T-helper 1 cell treated with Interleukin-12 subunit alpha and Interleukin-12 subunit beta and Interleukin-4 antibody, amounts not matched to agents 30 μg/mL and 1 μg/mL, for 36 hours (primary cell): ENCODE measurements around the gene ADGRF4.
"Not testable (repeated sequence)": the region's sequence is repeated elsewhere in the genome, so short reads cannot be mapped to it uniquely, and the experiment has no call there.

Experiments used
- H3K27ac Mint-ChIP-seq: one replicate; pipeline ENCODE4 v1.8.0; 2021; ENCODE audit warnings: mild to moderate bottlenecking, mixed read lengths
- H3K27me3 Mint-ChIP-seq: one replicate; pipeline ENCODE4 v1.8.0; 2021; ENCODE audit warnings: low read depth, mixed read lengths
- H3K36me3 Mint-ChIP-seq: one replicate; pipeline ENCODE4 v1.8.0; 2021; ENCODE audit warnings: low read depth, mixed read lengths
- H3K4me1 Mint-ChIP-seq: one replicate; pipeline ENCODE4 v1.8.0; 2021; ENCODE audit warnings: low read depth, mixed read lengths
- H3K4me3 Mint-ChIP-seq: one replicate; pipeline ENCODE4 v1.8.0; 2021; ENCODE audit warnings: mild to moderate bottlenecking, moderate library complexity, mixed read lengths
- H3K9me3 Mint-ChIP-seq: one replicate; pipeline ENCODE4 v1.8.0; 2021; ENCODE audit warnings: mixed read lengths

ADGRF4 gene

DNA sequence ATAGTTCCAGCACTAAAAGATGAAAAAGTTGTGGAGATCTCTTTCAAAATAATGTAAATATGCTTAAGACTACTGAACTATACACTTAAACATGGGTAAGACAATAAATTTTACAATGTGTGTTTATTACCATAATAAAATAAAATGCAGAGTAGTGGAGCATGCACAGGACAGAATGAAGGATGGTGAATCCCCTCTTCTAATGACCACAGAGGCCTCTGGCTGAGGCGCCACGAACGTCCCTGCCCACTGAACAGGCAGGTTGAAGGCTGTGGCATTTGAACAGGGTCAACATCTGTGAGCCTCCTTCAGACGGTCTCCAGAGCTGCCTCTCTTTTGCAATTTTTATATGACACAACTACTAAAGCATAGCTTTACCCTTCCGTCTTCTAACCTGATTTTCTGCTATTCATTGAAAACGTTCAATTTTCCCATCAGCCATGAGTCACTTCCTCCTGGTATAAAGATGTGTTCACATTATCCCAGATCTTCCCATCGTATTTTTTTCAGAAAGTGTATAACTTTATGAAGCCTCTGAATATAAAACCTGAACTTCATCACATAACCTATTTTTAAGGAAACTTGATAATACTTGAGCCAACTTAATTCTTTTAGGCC lies 37.8 kb downstream of the ADGRF4 start:
- Mint-ChIP-seq H3K27ac (no peak overlapping the region), H3K4me3 (no peak overlapping the region), H3K9me3 (no peaks in the 10 kb centered on the region), H3K36me3 (no peaks in the 10 kb centered on the region), H3K27me3 (peaks cover 3% of the 10 kb centered on the region), H3K4me1 (no peaks in the 10 kb centered on the region)

DNA sequence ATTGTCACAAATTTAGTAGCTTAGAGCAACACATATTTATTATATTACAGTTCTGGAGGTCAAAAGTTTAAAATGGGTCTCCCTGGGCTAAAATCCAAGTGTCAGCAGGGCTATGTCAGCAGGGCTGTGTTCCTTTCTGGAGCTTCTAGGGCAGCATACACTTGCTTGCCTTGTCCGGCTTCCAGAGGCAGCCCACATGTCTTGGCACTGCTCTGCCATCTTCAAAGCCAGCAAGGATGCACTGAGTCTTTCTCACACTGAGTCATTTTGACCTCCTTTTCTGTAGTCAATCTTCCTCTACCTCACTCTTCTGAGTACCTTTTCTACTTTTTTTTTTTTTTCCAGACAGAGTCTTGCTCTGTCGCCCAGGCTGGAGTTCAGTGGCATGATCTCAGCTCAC lies 39.0 kb downstream of the ADGRF4 start:
- peaks cover 3% of the 10 kb centered on the region for H3K27me3 Mint-ChIP-seq
- H3K4me3 Mint-ChIP-seq: no peak overlapping the region
- H3K9me3 Mint-ChIP-seq: no peaks in the 10 kb centered on the region
- H3K27ac Mint-ChIP-seq: no peak overlapping the region
- no peaks in the 10 kb centered on the region for H3K36me3 Mint-ChIP-seq
- H3K4me1 Mint-ChIP-seq: no peaks in the 10 kb centered on the region

DNA sequence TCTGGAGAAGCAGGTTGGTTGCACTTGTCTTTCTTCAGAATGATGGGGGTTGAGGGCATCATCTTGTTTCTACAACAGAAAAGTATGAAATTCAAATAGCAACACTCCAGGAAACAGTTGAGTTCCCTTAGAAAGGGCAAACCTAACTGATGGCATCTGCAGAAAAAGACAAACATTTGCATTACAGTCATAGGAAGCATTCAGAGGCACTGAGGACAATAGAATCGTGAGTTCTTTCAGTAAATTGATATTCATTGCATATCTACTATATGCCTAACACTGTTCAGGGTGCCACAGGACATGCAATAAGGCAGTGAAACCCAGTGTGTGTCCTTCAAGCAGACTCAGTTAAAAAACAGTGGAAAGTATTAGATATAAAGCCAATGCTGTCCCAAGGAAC lies 42.3 kb downstream of the ADGRF4 start:
- Mint-ChIP-seq H3K4me1 (no peaks in the 10 kb centered on the region), H3K27me3 (peaks cover 3% of the 10 kb centered on the region), H3K27ac (no peak overlapping the region), H3K4me3 (no peak overlapping the region), H3K9me3 (no peaks in the 10 kb centered on the region), H3K36me3 (no peaks in the 10 kb centered on the region)

- H3K4me3 Mint-ChIP-seq: no peak overlapping the region
- no peaks in the 10 kb centered on the region for H3K36me3 Mint-ChIP-seq
- H3K4me1 Mint-ChIP-seq: no peaks in the 10 kb centered on the region
- H3K27me3 Mint-ChIP-seq: no peaks in the 10 kb centered on the region
- no peaks in the 10 kb centered on the region for H3K9me3 Mint-ChIP-seq
- H3K27ac Mint-ChIP-seq: no peak overlapping the region
Measured at GRCh38 chr6:47741807-47742206, 43.4 kb downstream of the ADGRF4 start.

- Mint-ChIP-seq H3K4me3 (no peak overlapping the region), H3K36me3 (no peaks in the 10 kb centered on the region), H3K4me1 (no peaks in the 10 kb centered on the region), H3K9me3 (no peaks in the 10 kb centered on the region), H3K27me3 (no peaks in the 10 kb centered on the region), H3K27ac (no peak overlapping the region)
Measured at GRCh38 chr6:47743744-47744143, 45.4 kb downstream of the ADGRF4 start.

GRCh38 chr6:47745269-47745668 lies 46.9 kb downstream of the ADGRF4 start:
- not testable (repeated sequence) for H3K4me3 Mint-ChIP-seq, H3K27me3 Mint-ChIP-seq, H3K27ac Mint-ChIP-seq, H3K4me1 Mint-ChIP-seq, H3K9me3 Mint-ChIP-seq, H3K36me3 Mint-ChIP-seq

DNA sequence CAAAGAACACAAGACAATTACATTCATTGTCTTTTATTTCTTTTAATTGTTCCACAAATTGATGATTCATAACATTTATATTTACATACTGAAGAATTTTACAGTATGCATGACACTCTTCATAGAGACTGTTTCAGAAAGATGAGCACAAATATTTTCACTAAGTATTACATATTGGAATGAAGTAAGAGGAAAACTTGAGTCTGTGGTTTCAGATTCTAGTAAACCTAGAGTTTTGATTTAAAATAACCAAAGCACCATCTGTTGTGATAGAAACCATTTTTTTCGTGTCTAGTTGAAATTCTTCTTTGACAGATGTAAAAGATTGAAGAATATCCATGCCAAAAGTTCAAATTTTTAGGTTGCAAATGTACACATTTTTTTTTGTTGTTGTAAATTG lies 51.4 kb downstream of the ADGRF4 start:
- H3K27ac Mint-ChIP-seq: no peak overlapping the region
- H3K4me3 Mint-ChIP-seq: no peak overlapping the region
- no peaks in the 10 kb centered on the region for H3K36me3 Mint-ChIP-seq
- H3K9me3 Mint-ChIP-seq: no peaks in the 10 kb centered on the region
- no peaks in the 10 kb centered on the region for H3K27me3 Mint-ChIP-seq
- no peaks in the 10 kb centered on the region for H3K4me1 Mint-ChIP-seq

DNA sequence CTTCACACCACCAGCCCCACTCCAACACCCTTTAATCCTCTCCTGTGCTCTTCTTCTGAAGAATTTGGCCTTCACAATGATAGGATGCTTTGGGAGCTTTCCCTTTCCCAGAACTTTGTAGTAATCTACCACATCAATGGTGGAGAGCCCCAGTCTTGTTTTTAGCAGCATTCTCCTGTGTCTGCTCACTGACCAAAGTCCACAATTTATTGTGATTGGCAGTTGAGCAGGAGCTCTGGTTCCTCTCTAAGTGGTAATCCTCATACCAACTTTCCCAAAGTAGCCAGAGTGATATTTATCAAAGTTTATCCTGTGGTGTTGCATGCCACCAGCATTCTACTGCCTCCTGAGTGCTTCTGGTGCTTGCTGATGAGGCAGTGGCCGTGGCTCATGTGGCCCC lies 54.4 kb downstream of the ADGRF4 start:
- no peak overlapping the region for H3K4me3 Mint-ChIP-seq

DNA sequence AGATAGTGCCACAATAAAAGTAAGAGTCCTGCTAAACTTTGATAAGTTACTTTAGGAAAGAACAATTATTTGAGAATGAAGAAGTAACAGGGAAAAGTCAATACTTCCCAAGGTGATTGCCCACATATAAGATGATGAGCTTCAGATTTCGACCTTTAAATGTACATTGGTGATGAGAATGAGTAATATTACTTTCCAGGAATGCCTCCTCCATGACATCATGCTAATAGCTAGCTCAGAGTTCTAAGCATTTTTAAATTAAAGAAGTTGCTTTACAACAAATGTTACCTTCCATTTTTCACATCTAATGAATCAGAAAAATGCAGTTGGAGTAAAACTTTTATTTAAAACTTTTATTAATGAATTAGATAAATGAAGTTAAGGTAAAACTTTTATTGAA lies 61.0 kb downstream of the ADGRF4 start:
- Mint-ChIP-seq H3K4me3 (no peak overlapping the region), H3K27me3 (peaks cover 4% of the 10 kb centered on the region), H3K36me3 (no peaks in the 10 kb centered on the region), H3K9me3 (no peaks in the 10 kb centered on the region), H3K4me1 (no peaks in the 10 kb centered on the region), H3K27ac (no peak overlapping the region)

More for the DNA sequence above, 54.4 kb downstream of the ADGRF4 start:
- Mint-ChIP-seq H3K27me3 (no peaks in the 10 kb centered on the region), H3K27ac (no peak overlapping the region), H3K9me3 (no peaks in the 10 kb centered on the region), H3K36me3 (no peaks in the 10 kb centered on the region), H3K4me1 (no peaks in the 10 kb centered on the region)

DNA sequence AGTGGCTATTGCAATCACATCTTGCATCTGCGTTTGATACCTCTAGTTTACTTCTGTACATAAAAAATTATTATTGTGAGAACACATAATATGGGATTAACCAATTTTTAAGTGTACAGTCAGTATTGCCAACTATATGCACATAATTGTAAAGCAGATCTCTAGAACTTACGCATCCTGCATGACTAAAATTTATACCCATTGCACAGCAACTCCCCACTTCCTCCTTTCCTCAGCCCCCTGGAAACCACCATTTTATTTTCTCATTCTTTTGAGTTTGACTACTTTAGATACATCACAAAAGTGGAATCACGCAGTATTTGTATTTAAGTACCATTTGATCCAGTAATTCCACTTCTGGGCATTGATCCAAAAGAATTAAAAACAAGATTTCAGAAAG lies 64.1 kb downstream of the ADGRF4 start:
- Mint-ChIP-seq H3K36me3 (no peaks in the 10 kb centered on the region), H3K4me1 (no peaks in the 10 kb centered on the region), H3K4me3 (no peak overlapping the region), H3K27ac (no peak overlapping the region), H3K27me3 (peaks cover 4% of the 10 kb centered on the region), H3K9me3 (no peaks in the 10 kb centered on the region)

- no peak overlapping the region for H3K4me3 Mint-ChIP-seq
- H3K36me3 Mint-ChIP-seq: no peaks in the 10 kb centered on the region
- peaks cover 10% of the 10 kb centered on the region for H3K27me3 Mint-ChIP-seq
- no peaks in the 10 kb centered on the region for H3K4me1 Mint-ChIP-seq
- H3K27ac Mint-ChIP-seq: no peak overlapping the region
- no peaks in the 10 kb centered on the region for H3K9me3 Mint-ChIP-seq
Measured at GRCh38 chr6:47766445-47766844, 68.1 kb downstream of the ADGRF4 start.

DNA sequence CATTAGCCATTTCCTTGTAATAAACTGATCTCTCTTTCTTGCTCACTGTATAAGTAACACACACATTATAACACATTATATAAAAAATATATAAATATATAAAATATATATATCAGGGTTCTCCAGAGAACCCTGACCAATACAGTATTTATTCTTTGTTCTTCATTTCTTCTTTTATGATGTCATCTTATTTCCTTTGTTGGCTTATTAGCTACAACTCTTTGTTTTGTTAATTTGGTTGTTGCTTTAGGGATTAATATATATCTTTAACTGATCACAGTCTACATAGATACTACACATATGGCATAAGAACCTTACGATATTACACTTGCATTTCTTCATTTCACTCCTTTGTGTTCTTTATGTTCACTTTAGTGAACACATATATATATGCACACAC lies 68.7 kb downstream of the ADGRF4 start:
- no peaks in the 10 kb centered on the region for H3K4me1 Mint-ChIP-seq
- no peaks in the 10 kb centered on the region for H3K36me3 Mint-ChIP-seq
- no peak overlapping the region for H3K27ac Mint-ChIP-seq

DNA sequence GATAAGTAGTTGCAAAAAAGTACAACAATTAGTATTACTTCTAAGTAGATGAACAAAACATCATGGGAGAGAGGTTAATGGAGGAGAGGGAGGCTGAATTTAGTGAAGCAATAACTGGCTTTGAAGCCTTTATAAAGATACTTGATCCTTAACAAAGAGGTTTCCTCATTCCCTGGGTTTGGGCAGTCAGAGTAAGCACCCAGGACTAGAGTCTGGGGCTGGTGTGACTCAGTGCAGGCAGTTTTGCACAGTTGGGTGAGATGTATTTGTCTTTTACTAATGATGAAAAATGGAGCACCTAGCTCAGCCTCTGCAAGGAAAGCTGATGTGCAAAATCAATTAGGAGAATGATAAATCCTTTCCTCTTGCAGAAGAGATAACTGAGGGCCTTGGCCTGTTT lies 71.6 kb downstream of the ADGRF4 start:
- Mint-ChIP-seq H3K9me3 (no peaks in the 10 kb centered on the region), H3K36me3 (no peaks in the 10 kb centered on the region), H3K27ac (no peak overlapping the region), H3K4me1 (no peaks in the 10 kb centered on the region), H3K4me3 (no peak overlapping the region), H3K27me3 (peaks cover 7% of the 10 kb centered on the region)

More for the DNA sequence above, 68.7 kb downstream of the ADGRF4 start:
- H3K4me3 Mint-ChIP-seq: no peak overlapping the region
- no peaks in the 10 kb centered on the region for H3K9me3 Mint-ChIP-seq
- peaks cover 11% of the 10 kb centered on the region for H3K27me3 Mint-ChIP-seq
